MM.1S (cell line): ENCODE results near the gene LRRC4C.

Experiments used
- DNase-seq: peaks from one replicate; pipeline ENCODE4 v3.0.0-alpha.2; 2015
- H2AFZ ChIP-seq: fragments of 300-600 bp; sonication (generic); 2 replicates; pipeline ENCODE4 v1.6.0; 2016; ENCODE audit warnings: antibody characterized with exemption, low read length
- H3F3A ChIP-seq: fragments of 300-600 bp; sonication (generic); 2 replicates; pipeline ENCODE4 v1.6.1; 2016; ENCODE audit warnings: mild to moderate bottlenecking, antibody characterized with exemption, low read length, moderate library complexity, mixed read lengths; ENCODE audit not compliant: insufficient read depth
- H3K27ac ChIP-seq: fragments of 300-600 bp; sonication (generic); 2 replicates; pipeline ENCODE4 v1.5.1; 2016; ENCODE audit warnings: mild to moderate bottlenecking, low read length
- H3K27me3 ChIP-seq: fragments of 300-600 bp; sonication (generic); replicated peaks from 2 replicates; pipeline ENCODE4 v1.6.0; 2016; ENCODE audit warnings: low read length; ENCODE audit not compliant: insufficient read depth
- H3K36me3 ChIP-seq: fragments of 300-600 bp; sonication (generic); replicated peaks from 2 replicates; pipeline ENCODE4 v1.6.1; 2016; ENCODE audit warnings: mild to moderate bottlenecking, low read length, mixed read lengths; ENCODE audit not compliant: insufficient read depth
- H3K4me1 ChIP-seq: fragments of 300-600 bp; sonication (generic); 2 replicates; pipeline ENCODE4 v1.6.1; 2016; ENCODE audit warnings: low read length, mixed read lengths
- H3K4me2 ChIP-seq: fragments of 300-600 bp; sonication (generic); 2 replicates; pipeline ENCODE4 v1.6.0; 2016; ENCODE audit warnings: low read depth, low read length
- H3K4me3 ChIP-seq: fragments of 300-600 bp; sonication (generic); 2 replicates; pipeline ENCODE4 v1.5.1; 2016; ENCODE audit warnings: low read length, mixed read lengths
- H3K79me2 ChIP-seq: fragments of 300-600 bp; sonication (generic); 2 replicates; pipeline ENCODE4 v1.6.1; 2016; ENCODE audit warnings: mixed run types, low read length, mixed read lengths
- H3K9ac ChIP-seq: fragments of 300-600 bp; sonication (generic); 2 replicates; pipeline ENCODE4 v1.6.1; 2016; ENCODE audit warnings: low read length, mixed read lengths
- H3K9me2 ChIP-seq: fragments of 300-600 bp; sonication (generic); replicated peaks from 2 replicates; pipeline ENCODE4 v1.6.1; 2016; ENCODE audit warnings: mild to moderate bottlenecking, low read length, mixed read lengths; ENCODE audit not compliant: insufficient read depth
- H3K9me3 ChIP-seq: fragments of 300-600 bp; sonication (generic); replicated peaks from 2 replicates; pipeline ENCODE4 v1.6.1; 2016; ENCODE audit warnings: mild to moderate bottlenecking, low read length, mixed read lengths; ENCODE audit not compliant: insufficient read depth
- H4K20me1 ChIP-seq: fragments of 300-600 bp; sonication (generic); 2 replicates; pipeline ENCODE4 v1.6.1; 2016; ENCODE audit warnings: mild to moderate bottlenecking, low read length, moderate library complexity, mixed read lengths; ENCODE audit not compliant: insufficient read depth
- EZH2 ChIP-seq: fragments of 300-600 bp; sonication (generic); optimal IDR thresholded peaks from 2 replicates; pipeline ENCODE3; 2017; ENCODE audit warnings: low read depth, mild to moderate bottlenecking, antibody characterized with exemption, low read length, mixed read lengths
- EZH2phosphoT487 ChIP-seq: fragments of 300-600 bp; sonication (generic); IDR thresholded peaks from 2 replicates; pipeline ENCODE4 v1.6.1; 2018; ENCODE audit warnings: antibody characterized with exemption, low read length
- TF ChIP-seq, protein P1 (sequence below): fragments of 300-600 bp; sonication (generic); IDR thresholded peaks from 2 replicates; pipeline ENCODE4 v1.5.1; 2016; ENCODE audit warnings: antibody characterized with exemption, low read length, mixed read lengths

LRRC4C gene

DNA sequence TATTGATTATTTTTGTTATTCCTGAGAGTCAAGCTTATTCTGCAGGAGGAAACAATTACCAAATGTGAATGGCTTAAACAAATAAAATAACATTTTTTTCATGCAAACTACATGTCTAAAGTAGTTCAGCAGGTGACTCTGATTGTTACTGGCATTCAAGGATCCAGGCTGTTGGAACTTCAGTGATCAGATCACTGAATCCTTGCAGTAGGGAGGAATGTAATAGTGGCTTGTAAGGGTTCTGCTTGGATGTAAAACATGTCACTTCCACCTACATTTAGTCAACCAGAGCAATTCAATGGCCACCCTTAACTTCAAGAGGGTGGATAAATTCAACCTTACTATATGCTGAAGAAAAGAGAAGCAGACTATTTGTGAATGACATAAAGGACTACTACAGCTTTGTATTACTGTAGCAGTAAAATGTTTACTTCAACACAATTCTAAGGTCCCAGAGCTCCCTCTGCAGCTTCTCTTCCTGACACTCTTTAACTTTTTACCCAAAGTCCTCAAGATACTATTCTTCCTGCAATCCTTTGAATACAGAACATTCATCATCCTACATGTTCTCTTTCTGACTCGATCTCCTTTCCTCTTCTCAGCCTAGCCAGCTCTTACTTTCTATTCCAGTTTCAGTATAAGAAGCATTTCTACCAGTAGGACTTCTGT, 284.0 kb downstream of the LRRC4C start:
- Histone ChIP-seq H3F3A (no peaks in the 10 kb centered on the region), H3K36me3 (no peaks in the 10 kb centered on the region), H3K4me3 (no peak overlapping the region), H4K20me1 (no peaks in the 10 kb centered on the region), H3K9ac (no peak overlapping the region), H3K9me3 (no peaks in the 10 kb centered on the region), H3K4me2 (no peak overlapping the region), H2AFZ (no peak overlapping the region), H3K79me2 (no peaks in the 10 kb centered on the region), H3K9me2 (no peaks in the 10 kb centered on the region), H3K4me1 (no peaks in the 10 kb centered on the region), H3K27ac (no peak overlapping the region), H3K27me3 (no peaks in the 10 kb centered on the region)
- DNase-seq = no peak
- no peak for TF ChIP-seq EZH2
- TF ChIP-seq, protein P1, sequence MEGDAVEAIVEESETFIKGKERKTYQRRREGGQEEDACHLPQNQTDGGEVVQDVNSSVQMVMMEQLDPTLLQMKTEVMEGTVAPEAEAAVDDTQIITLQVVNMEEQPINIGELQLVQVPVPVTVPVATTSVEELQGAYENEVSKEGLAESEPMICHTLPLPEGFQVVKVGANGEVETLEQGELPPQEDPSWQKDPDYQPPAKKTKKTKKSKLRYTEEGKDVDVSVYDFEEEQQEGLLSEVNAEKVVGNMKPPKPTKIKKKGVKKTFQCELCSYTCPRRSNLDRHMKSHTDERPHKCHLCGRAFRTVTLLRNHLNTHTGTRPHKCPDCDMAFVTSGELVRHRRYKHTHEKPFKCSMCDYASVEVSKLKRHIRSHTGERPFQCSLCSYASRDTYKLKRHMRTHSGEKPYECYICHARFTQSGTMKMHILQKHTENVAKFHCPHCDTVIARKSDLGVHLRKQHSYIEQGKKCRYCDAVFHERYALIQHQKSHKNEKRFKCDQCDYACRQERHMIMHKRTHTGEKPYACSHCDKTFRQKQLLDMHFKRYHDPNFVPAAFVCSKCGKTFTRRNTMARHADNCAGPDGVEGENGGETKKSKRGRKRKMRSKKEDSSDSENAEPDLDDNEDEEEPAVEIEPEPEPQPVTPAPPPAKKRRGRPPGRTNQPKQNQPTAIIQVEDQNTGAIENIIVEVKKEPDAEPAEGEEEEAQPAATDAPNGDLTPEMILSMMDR = no peak
- no peak for TF ChIP-seq EZH2phosphoT487

DNA sequence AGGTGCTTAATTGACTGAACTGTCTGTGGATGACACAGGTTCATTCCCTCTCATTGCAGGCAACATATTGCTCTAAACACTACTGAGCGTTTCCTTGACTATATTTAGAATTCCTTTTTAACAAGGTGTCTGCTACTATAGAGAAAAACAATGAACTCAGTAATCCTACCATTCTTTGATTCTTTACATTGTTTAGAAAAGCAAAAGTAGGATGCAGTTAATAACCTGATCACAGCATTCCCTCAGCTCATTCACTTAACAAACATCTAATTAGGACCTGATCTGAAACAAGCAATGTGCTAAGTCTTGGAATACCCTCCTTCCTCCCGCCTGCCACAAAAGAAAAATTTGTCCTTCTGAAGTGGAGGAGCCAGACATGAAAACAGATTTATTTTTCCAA, 313.1 kb downstream of the LRRC4C start:
- Histone ChIP-seq H3K4me1 (no peaks in the 10 kb centered on the region), H3K9me2 (no peaks in the 10 kb centered on the region), H3K9ac (no peak overlapping the region), H3K27ac (no peak overlapping the region), H3K79me2 (no peaks in the 10 kb centered on the region), H3K4me3 (no peak overlapping the region), H3K36me3 (no peaks in the 10 kb centered on the region), H3K27me3 (no peaks in the 10 kb centered on the region), H2AFZ (no peak overlapping the region), H4K20me1 (no peaks in the 10 kb centered on the region), H3K4me2 (no peak overlapping the region), H3F3A (no peaks in the 10 kb centered on the region), H3K9me3 (no peaks in the 10 kb centered on the region)
- TF ChIP-seq, protein P1 = no peak
- TF ChIP-seq EZH2 (no peak), EZH2phosphoT487 (no peak)
- DNase-seq = no peak

DNA sequence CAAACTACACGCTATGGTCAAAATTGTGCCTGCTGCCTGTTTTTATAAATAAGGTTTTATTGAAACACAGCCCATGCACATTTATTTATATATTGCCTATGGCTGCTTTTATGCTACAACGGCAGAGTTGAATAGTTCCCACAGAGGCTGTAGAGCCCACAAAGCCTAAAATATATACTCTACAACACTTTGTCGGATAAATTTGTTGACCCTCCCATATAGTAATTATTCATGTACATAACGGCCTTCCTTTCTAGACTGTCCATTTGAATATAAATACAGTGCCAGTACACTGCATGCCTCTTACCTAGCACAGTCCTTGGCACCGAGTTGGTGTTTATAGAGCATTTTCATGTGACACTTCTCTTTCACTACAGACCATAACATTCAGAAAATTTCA, 314.0 kb downstream of the LRRC4C start:
- no peaks in the 10 kb centered on the region for H3K9me2 ChIP-seq
- H3K9me3 ChIP-seq = no peaks in the 10 kb centered on the region
- TF ChIP-seq EZH2 = no peak
- TF ChIP-seq EZH2phosphoT487 = no peak
- TF ChIP-seq, protein P1 = no peak
- H3K4me1 ChIP-seq = no peaks in the 10 kb centered on the region
- H3K79me2 ChIP-seq = no peaks in the 10 kb centered on the region
- no peaks in the 10 kb centered on the region for H4K20me1 ChIP-seq
- H3K9ac ChIP-seq = no peak overlapping the region
- no peak for DNase-seq
- no peaks in the 10 kb centered on the region for H3K27me3 ChIP-seq
- H3K4me2 ChIP-seq = no peak overlapping the region
- no peaks in the 10 kb centered on the region for H3K36me3 ChIP-seq
- no peak overlapping the region for H3K4me3 ChIP-seq
- no peaks in the 10 kb centered on the region for H3F3A ChIP-seq
- H3K27ac ChIP-seq = no peak overlapping the region
- no peak overlapping the region for H2AFZ ChIP-seq
